Activated CD8-positive, alpha-beta memory T cell treated with anti-CD3 and anti-CD28 coated beads for 1 hour (primary cell): ENCODE measurements around the gene SLC27A1.
"Not testable (repeated sequence)": the region's sequence is repeated elsewhere in the genome, so short reads cannot be mapped to it uniquely, and the experiment has no call there.

Experiments
- DNase-seq, 2 donors: peaks; one replicate each; pipeline ENCODE4 v3.0.0-alpha.2; 2020; ENCODE audit warnings: low read depth in 1 of 2; ENCODE audit errors: extremely low read depth in 1 of 2

SLC27A1 gene

GRCh38 chr19:17455308-17456123 is 14.8 kb upstream of the SLC27A1 start:
- DNase-seq = no peak

GRCh38 chr19:17456127-17456526 is 14.2 kb upstream of the SLC27A1 start:
- DNase-seq = no peak

- no peak for DNase-seq
Observed at GRCh38 chr19:17457616-17458015, 12.7 kb upstream of the SLC27A1 start.

- no peak for DNase-seq
Observed at GRCh38 chr19:17458970-17459369, 11.4 kb upstream of the SLC27A1 start.

GRCh38 chr19:17460372-17461230 is 9.7 kb upstream of the SLC27A1 start, which contains the start of gene NXNL1:
Gene NXNL1, minus strand, starts transcription at chr19:17460926. Its CDS starts 57 bp downstream, at chr19:17460869.
- DNase-seq = no peak

GRCh38 chr19:17466487-17466850 is 3.9 kb upstream of the SLC27A1 start:
- no peak for DNase-seq

- DNase-seq = no peak
Observed at GRCh38 chr19:17467471-17468301, 2.6 kb upstream of the SLC27A1 start.

GRCh38 chr19:17468302-17469091 is 1.8 kb upstream of the SLC27A1 start:
- DNase-seq = no peak

- DNase-seq = no peak
Observed at GRCh38 chr19:17469092-17469480, 1.2 kb upstream of the SLC27A1 start.

- DNase-seq = peak; percentile 89
Observed at GRCh38 chr19:17469481-17470067, 750 bp upstream of the SLC27A1 start.

GRCh38 chr19:17471410-17472125 is 1.2 kb downstream of the SLC27A1 start:
- no peak for DNase-seq

GRCh38 chr19:17473041-17473440 is 2.7 kb downstream of the SLC27A1 start:
- DNase-seq = no peak

- not testable (repeated sequence) for DNase-seq
Observed at GRCh38 chr19:17475011-17475540, 4.8 kb downstream of the SLC27A1 start.

- DNase-seq = no peak
Observed at GRCh38 chr19:17475541-17476115, 5.3 kb downstream of the SLC27A1 start.

- no peak for DNase-seq
Observed at GRCh38 chr19:17479325-17479791, 9.0 kb downstream of the SLC27A1 start.

GRCh38 chr19:17481986-17482385 is 11.7 kb downstream of the SLC27A1 start:
- no peak for DNase-seq

- DNase-seq = no peak
Observed at GRCh38 chr19:17482877-17483604, 12.7 kb downstream of the SLC27A1 start.

GRCh38 chr19:17483605-17484002 is 13.3 kb downstream of the SLC27A1 start:
- DNase-seq = no peak
